SU-DHL-6 (cell line): ENCODE measurements around the gene IPO4.

Experiments
- H2AFZ ChIP-seq: fragments of 200-600 bp; sonication (generic); 2 replicates; pipeline ENCODE4 v1.6.1; 2014; ENCODE audit warnings: low read depth, mild to moderate bottlenecking, moderate library complexity, mixed read lengths, antibody characterized with exemption, low read length; ENCODE audit not compliant: severe bottlenecking
- H3F3A ChIP-seq: fragments of 200-600 bp; shearing (Covaris generic); 2 replicates; pipeline ENCODE4 v1.6.0; 2016; ENCODE audit warnings: antibody characterized with exemption, mild to moderate bottlenecking; ENCODE audit not compliant: insufficient read depth
- H3K27ac ChIP-seq: fragments of 200-600 bp; sonication (generic); 2 replicates; pipeline ENCODE4 v1.5.1; 2016; ENCODE audit warnings: low read depth, mild to moderate bottlenecking, low read length, moderate library complexity, mixed read lengths
- H3K27me3 ChIP-seq: fragments of 200-600 bp; sonication (generic), shearing (Covaris generic); 2 replicates; pipeline ENCODE4 v1.6.0; 2014; ENCODE audit warnings: mild to moderate bottlenecking, low read length
- H3K36me3 ChIP-seq: fragments of 200-600 bp; sonication (generic); 2 replicates; pipeline ENCODE4 v1.6.1; 2014; ENCODE audit warnings: mild to moderate bottlenecking, low read length, mixed read lengths
- H3K4me2 ChIP-seq: fragments of 300-600, 200-600 bp; shearing (Covaris generic), sonication (generic); 2 replicates; pipeline ENCODE4 v1.6.0; 2014; ENCODE audit warnings: low read length, low read depth, mild to moderate bottlenecking; ENCODE audit not compliant: poor library complexity, severe bottlenecking
- H3K4me3 ChIP-seq: fragments of 200-600 bp; sonication (generic); 2 replicates; pipeline ENCODE4 v1.5.1; 2014; ENCODE audit warnings: antibody characterized with exemption, low read length, mild to moderate bottlenecking, mixed read lengths; ENCODE audit not compliant: insufficient read depth, poor library complexity, severe bottlenecking
- H3K79me2 ChIP-seq: fragments of 200-600 bp; sonication (generic); 2 replicates; pipeline ENCODE4 v1.6.1; 2014; ENCODE audit warnings: mild to moderate bottlenecking, low read length, moderate library complexity; ENCODE audit not compliant: insufficient read depth
- H3K9ac ChIP-seq: fragments of 200-600 bp; sonication (generic); 2 replicates; pipeline ENCODE4 v1.7.0; 2014; ENCODE audit warnings: mild to moderate bottlenecking, low read length
- H3K9me2 ChIP-seq: fragments of 200-600 bp; sonication (generic); replicated peaks from 2 replicates; pipeline ENCODE4 v1.6.1; 2014; ENCODE audit warnings: low read length; ENCODE audit not compliant: insufficient read depth
- H3K9me3 ChIP-seq: fragments of 200-600 bp; sonication (generic); 2 replicates; pipeline ENCODE4 v1.6.1; 2014; ENCODE audit warnings: low read length, mixed read lengths; ENCODE audit not compliant: insufficient read depth
- H4K20me1 ChIP-seq: fragments of 200-600 bp; sonication (generic); 2 replicates; pipeline ENCODE4 v1.6.1; 2014; ENCODE audit warnings: low read depth, mild to moderate bottlenecking, antibody characterized with exemption, low read length, moderate library complexity, mixed read lengths
- CTCF ChIP-seq: fragments of 200-600 bp; sonication (generic); IDR thresholded peaks from one replicate; pipeline ENCODE4 v1.5.1; 2017; ENCODE audit warnings: antibody characterized with exemption, mild to moderate bottlenecking, low read length, moderate library complexity; ENCODE audit not compliant: insufficient read depth, poor library complexity, severe bottlenecking
- EZH2phosphoT487 ChIP-seq: fragments of 200-600 bp; sonication (generic), shearing (Covaris generic); conservative IDR thresholded peaks from 2 replicates; pipeline ENCODE4 v1.6.1; 2018; ENCODE audit warnings: mild to moderate bottlenecking, antibody characterized with exemption, low read length, moderate library complexity, mixed read lengths

Gene IPO4

GRCh38 chr14:24150567-24150966 is 38.0 kb downstream of the IPO4 start:
- Histone ChIP-seq H3K4me3 (no peak overlapping the region), H3K9me3 (no peaks in the 10 kb centered on the region), H3F3A (0 out of 2 replicates have a peak, but pooled peaks cover 3% of the 10 kb centered on the region), H3K9ac (no peak overlapping the region), H2AFZ (no peak overlapping the region), H3K27me3 (no peaks in the 10 kb centered on the region), H3K4me2 (no peak overlapping the region), H4K20me1 (no peaks in the 10 kb centered on the region), H3K79me2 (peaks cover 22% of the 10 kb centered on the region), H3K9me2 (no peaks in the 10 kb centered on the region), H3K27ac (no peak overlapping the region), H3K36me3 (no peaks in the 10 kb centered on the region)
- TF ChIP-seq EZH2phosphoT487 = no peak
- TF ChIP-seq CTCF = no peak

- H3K4me3 ChIP-seq = no peak overlapping the region
- no peaks in the 10 kb centered on the region for H3K36me3 ChIP-seq
- H3F3A ChIP-seq = 0 out of 2 replicates have a peak, but pooled peaks cover 3% of the 10 kb centered on the region
- no peak overlapping the region for H3K9ac ChIP-seq
- H3K9me2 ChIP-seq = no peaks in the 10 kb centered on the region
- no peaks in the 10 kb centered on the region for H4K20me1 ChIP-seq
- H3K4me2 ChIP-seq = no peak overlapping the region
- no peaks in the 10 kb centered on the region for H3K9me3 ChIP-seq
- H3K27ac ChIP-seq = no peak overlapping the region
- peaks cover 26% of the 10 kb centered on the region for H3K79me2 ChIP-seq
- H3K27me3 ChIP-seq = no peaks in the 10 kb centered on the region
- no peak for TF ChIP-seq CTCF
- TF ChIP-seq EZH2phosphoT487 = no peak
- no peak overlapping the region for H2AFZ ChIP-seq
These were observed 38.6 kb downstream of the IPO4 start for GRCh38 chr14:24150061-24150460.

GRCh38 chr14:24149302-24149969 is 39.2 kb downstream of the IPO4 start:
- no peaks in the 10 kb centered on the region for H3K9me3 ChIP-seq
- no peaks in the 10 kb centered on the region for H3K9me2 ChIP-seq
- 0 out of 2 replicates have a peak, but pooled peaks cover 3% of the 10 kb centered on the region for H3K36me3 ChIP-seq
- no peak overlapping the region for H3K27ac ChIP-seq
- no peaks in the 10 kb centered on the region for H3K27me3 ChIP-seq
- peaks cover 26% of the 10 kb centered on the region for H3K79me2 ChIP-seq
- TF ChIP-seq EZH2phosphoT487 (no peak), CTCF (no peak)
- no peak overlapping the region for H3K4me2 ChIP-seq
- H3K4me3 ChIP-seq = no peak overlapping the region
- no peak overlapping the region for H2AFZ ChIP-seq
- 0 out of 2 replicates have a peak, but pooled peaks cover 6% of the 10 kb centered on the region for H3F3A ChIP-seq
- no peaks in the 10 kb centered on the region for H4K20me1 ChIP-seq
- no peak overlapping the region for H3K9ac ChIP-seq
